ENCODE results near the gene ANO6.
"Not testable (repeated sequence)": the region's sequence is repeated elsewhere in the genome, so short reads cannot be mapped to it uniquely, and the experiment has no call there.

Gene ANO6

GRCh38 chr12:45236383-45236782 lies 20.5 kb downstream of the ANO6 start:
- not testable (repeated sequence) for DNase-seq (ENCODE audit: low read depth)

DNA sequence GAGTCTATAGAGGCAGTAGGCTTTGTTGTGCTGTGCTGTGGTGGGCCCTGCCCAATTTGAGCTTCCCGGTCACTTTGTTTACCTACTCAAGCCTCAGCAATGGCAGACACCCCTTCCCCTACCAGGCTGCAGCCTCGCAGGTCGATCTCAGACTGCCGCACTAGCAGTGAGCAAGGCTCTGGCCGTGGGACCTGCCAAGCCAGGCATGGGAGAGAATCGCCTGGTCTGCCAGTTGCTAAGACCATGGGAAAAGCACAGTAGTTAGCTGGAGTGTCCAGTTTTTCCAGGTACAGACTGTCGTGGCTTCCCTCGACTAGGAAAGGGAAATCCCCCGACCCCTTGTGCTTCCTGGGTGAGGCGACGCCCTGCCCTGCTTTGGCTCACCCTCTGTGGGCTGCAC lies 26.3 kb downstream of the ANO6 start:
- DNase-seq (ENCODE audit: low read depth), result no peak

- no peak for DNase-seq (ENCODE audit: low read depth)
These were observed 28.1 kb downstream of the ANO6 start for GRCh38 chr12:45243963-45244362.

DNA sequence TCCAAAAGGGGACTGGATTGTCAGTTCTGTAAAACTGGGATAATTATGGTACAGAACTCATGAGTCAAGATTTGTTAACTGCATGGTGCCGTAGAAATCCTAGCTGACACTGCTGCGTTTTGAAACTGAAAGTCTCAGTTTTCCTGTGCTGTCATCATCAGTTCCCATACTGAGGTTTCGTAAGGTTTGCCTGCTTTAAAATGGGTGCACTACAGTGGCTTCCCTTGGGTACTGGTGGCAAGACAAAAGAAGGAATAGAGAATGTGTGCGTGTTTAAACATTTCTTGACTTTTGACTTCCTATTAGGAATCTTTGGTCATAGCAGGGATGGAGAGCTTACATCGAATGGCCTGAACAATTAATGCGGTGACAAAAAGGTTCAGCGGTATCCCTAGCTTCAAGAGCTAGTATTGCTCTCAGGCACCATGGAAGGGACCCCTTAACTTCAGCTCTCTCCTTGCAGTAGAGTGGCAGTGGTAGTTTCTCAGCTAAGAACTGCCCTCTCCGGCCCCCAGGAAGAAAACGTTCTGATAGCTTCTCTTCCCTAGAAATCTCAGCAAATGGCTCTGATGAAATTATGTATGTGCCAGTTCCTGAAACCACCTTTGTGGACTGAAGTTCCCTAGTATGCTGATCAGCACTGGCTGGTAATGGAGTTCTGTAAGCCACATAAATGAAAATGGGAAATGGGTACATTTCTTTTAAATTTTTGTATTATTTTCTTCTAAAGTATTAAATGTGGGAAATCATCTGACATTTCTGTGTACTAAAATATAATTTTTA lies 28.9 kb downstream of the ANO6 start:
- DNase-seq (ENCODE audit: low read depth), result no peak

DNA sequence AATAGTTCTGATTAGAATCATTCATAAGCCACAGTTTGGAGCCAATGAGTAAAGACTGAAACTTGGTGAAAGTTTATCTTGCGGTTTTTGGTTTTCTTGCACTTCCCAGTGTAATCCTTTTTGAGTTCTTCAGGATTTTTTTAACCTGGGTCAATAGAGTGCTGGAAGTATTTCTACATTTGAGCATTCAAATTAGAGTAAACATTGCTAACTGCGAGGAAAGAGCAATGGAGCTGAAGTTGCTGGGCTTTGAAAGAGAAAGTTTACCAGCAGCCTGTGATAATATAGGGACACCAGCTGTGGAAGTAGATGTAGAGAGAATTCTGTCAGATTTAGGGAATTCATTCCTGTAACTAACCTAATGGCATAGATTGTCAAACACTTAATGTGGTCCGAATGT lies 30.3 kb downstream of the ANO6 start:
- DNase-seq (ENCODE audit: low read depth), result no peak

- DNase-seq (ENCODE audit: low read depth), result no peak
These were observed 31.7 kb downstream of the ANO6 start for GRCh38 chr12:45247589-45247988.

GRCh38 chr12:45248095-45248494 lies 32.2 kb downstream of the ANO6 start:
- no peak for DNase-seq (ENCODE audit: low read depth)

DNA sequence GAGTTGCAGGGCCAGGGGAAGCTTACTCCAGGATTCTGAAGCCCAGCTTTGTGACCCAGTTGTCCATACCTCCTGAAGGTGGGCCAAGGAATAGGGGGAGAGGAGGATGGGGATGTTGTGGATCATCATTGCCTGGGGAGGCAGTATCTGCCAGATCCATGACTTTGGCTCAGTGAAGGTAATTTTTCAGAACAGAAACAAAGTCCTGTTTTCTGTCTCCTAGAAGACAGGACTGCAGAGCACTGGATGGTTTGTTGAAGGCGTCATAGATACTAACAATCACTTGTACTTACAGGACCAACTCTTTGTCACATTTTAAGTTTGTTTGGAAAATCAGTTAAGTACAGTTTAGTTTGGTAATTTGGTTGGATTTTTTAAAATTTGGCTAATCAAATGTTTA lies 38.4 kb downstream of the ANO6 start:
- DNase-seq (ENCODE audit: low read depth), result no peak

DNA sequence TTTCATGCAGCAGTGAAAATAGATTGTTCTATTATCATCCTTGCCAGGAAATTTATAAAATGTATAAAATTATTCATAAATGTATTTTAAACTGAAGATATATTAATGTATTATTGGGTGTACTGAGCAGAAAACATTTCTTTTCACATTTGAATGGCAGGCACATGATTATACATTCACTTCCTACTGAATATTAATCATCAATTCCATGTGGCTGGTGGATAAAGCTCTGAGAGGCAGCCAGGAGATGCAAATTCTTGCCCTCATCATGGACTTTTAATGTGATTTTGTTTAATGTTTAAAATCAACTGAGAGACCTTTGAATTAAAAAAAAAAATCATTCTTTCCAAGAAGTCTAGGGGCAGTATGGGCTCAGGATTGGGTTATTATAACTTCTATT lies 40.8 kb downstream of the ANO6 start:
- DNase-seq (ENCODE audit: low read depth), result no peak

- DNase-seq (ENCODE audit: low read depth), result no peak
These were observed 41.5 kb downstream of the ANO6 start for GRCh38 chr12:45257185-45257930.

DNA sequence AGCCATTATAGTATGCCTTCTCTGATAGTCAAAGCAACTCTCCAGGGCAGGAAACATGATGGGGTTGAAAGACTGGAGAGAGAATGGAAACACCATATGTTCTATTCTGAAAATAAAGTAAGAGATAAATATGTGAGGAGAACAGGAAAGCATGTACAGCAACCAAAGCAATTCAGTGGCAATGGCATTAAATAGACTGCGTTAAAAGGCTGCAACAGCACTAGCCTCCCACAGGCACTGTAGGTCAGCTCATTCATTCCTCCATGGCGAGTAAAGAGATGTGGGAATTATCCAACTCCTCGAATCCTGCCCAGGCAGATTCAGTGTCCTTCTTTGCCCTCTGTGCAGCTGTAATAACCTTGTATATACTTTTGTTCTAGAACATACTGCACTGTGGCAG lies 43.8 kb downstream of the ANO6 start:
- DNase-seq (ENCODE audit: low read depth), result no peak

DNA sequence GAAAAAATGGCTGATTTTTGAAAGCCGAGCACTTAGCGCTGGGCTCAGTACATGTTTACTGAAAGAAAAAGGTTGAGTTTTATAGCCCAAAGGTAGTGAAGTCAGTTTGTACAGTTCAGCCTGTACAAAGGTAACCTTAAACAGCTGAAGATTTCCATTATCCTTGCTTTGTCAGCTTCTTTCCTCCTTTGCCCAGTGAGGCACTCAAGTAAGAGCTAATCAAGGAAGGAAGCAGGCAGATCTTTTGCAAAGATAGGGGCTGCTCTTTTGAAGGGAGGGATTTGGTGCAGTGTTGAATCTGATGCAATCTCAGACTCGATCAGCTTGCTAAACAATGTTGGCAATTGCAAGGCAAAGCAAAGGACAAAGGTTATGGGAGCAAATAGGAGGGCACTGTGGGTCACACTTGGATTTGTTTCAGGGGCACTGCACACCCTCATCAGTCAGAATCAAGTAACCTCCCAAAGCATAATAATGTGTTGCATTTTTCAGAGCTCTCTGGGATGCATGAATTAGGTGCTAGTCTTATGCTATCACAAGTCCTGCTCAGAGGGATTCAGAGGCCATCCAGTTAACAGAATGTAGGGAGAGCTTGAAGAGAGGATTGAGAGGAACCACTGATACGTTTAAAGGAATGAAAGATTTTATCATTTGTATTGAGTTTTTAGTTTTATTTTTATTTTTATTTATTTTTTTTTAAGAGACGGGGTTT lies 44.4 kb downstream of the ANO6 start:
- no peak for DNase-seq (ENCODE audit: low read depth)

DNA sequence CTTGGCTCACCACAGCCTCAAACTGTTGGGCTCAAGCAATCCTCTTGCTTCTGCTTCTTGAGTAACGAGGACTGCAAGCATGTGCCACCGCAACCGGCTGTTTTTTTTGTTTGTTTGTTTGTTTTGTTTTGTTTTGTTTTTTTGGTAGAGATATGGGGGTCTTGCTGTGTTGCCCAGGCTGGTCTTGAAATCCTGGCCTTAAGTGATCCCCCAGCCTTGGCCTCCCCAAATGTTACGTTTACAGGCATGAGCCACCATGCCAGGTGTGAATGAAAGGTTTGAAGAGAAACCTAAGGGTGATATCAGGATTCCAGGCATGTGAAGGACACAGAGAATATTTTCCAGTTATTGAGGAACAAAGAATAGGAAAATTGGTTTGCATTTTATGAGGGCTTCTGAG lies 45.0 kb downstream of the ANO6 start:
- no peak for DNase-seq (ENCODE audit: low read depth)

- DNase-seq (ENCODE audit: low read depth), result not testable (repeated sequence)
These were observed 46.3 kb downstream of the ANO6 start for GRCh38 chr12:45262185-45262584.

GRCh38 chr12:45263587-45263986 lies 47.7 kb downstream of the ANO6 start:
- DNase-seq (ENCODE audit: low read depth), result no peak

DNA sequence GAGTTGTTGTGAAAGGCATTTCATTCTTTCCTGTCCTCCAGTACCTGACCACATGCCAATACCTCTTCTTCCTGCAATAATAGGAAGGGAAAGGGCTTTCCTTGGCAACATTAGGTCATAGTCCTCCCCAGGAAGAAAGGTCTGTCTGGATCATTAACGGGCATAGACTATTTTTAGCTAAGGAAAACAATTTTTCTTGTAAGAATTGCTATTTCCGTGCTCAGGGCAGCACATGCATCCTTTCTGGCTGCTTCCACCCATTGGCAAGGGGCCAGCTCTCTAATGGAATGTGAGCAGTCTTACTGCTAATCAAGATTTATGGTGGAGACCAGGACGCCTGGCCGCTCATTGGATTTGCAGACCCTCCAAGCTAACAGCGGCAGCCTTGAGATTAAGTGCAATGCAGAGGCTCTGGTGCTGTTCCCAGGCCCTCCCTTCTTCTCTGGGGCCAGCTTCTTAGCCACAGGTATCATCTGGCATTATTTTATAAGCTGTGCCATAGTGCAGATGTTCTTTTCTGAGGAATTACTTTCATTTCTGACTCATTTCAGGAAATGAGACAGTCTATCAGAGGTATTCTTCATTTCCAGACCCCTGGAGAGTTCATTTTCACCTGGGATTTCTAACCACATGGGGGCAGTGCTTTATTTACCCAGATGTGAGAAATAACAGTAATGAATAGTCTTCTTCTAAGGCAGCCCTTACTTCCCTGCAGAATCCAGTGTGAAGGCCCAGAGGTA lies 52.9 kb downstream of the ANO6 start:
- DNase-seq (ENCODE audit: low read depth), result peak; percentile 75

DNA sequence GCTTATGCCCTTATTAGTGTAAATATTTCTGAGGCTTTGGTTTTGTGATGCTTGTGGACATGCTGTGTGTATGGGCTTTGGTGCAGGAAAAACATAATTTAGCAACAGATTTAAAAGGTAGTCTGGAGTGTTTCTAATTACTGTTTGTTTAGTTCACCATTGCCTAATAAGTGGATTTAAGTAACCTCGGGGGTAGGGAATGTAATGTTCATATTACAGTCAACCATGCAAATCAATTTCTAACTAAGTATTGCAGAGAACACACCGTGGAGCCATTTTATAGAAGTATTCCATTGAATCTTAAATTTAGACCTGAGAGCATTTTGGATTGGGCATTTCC lies 53.5 kb downstream of the ANO6 start:
- DNase-seq (ENCODE audit: low read depth), result no peak

DNA sequence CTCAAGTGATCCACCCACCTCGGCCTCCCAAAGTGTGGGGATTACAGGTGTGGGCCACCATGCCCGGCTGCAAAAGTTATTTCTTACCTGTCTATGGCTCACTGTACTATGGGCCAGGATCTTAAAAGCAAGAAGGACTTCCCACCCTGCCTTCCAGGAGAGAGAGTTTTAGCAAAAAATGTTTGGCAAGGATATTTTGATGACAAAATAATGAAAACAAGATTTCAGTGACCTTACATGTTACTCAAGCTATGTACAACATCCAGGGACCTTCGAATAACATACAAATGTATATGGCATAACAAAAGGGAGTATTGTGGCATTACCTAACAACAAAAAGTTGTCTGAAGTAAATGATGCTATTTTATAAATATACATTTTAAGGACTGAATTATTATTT lies 55.1 kb downstream of the ANO6 start:
- DNase-seq (ENCODE audit: low read depth), result no peak

DNA sequence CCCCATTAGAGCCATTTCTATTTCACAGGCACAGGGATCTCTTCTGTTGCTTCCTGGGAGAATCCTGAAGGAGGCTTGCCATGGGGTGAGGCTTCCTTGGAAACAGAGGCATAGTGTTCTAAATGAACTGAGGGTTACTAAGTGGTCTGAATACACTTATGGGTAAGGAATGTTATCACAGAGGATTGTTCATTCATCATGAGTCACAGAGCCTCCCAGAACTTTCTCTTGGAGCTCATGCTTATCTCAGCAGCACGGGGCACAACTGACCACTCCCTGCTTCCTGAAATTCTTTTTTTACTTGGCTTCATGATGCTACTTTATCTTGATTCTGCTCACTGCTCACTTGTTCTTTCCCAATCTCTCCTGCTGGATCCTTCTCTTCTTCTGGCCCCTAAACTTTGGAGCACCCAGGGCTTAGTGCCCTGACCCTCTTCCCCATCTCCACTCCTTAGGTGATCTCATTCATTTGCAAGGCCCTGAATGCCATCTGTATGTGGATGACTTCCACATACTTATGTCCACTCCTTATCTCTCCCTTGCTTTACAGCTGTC lies 57.9 kb downstream of the ANO6 start:
- DNase-seq (ENCODE audit: low read depth), result peak; percentile 93

GRCh38 chr12:45276154-45276755 lies 60.4 kb downstream of the ANO6 start:
- no peak for DNase-seq (ENCODE audit: low read depth)

GRCh38 chr12:45278447-45278846 lies 62.6 kb downstream of the ANO6 start:
- no peak for DNase-seq (ENCODE audit: low read depth)

Data from HS-27A (cell line).